Activated naive CD8-positive, alpha-beta T cell treated with anti-CD3 and anti-CD28 coated beads, Interleukin-2, amount 50 U/mL, for 24 hours (primary cell): Measurements from ENCODE around the gene OAS3.
A peak's percentile ranks its signal among the peaks of the same experiment; 100 is the strongest.
"Not testable (repeated sequence)": the region's sequence is repeated elsewhere in the genome, so short reads cannot be mapped to it uniquely, and the experiment has no call there.

Experiments
- ATAC-seq: fragments of 150-1000 bp; cut with Tn5 transposase; one replicate; pipeline ENCODE4 v1.10.0; 2021
- DNase-seq: peaks from one replicate; pipeline ENCODE4 v3.0.0; 2021
- H3K27ac Mint-ChIP-seq: one replicate; pipeline ENCODE4 v1.8.0; 2021; ENCODE audit warnings: mild to moderate bottlenecking, mixed read lengths
- H3K27me3 Mint-ChIP-seq: one replicate; pipeline ENCODE4 v1.8.0; 2021; ENCODE audit warnings: mixed read lengths
- H3K36me3 Mint-ChIP-seq: one replicate; pipeline ENCODE4 v1.8.0; 2021; ENCODE audit warnings: low read depth, mixed read lengths
- H3K4me1 Mint-ChIP-seq: one replicate; pipeline ENCODE4 v1.8.0; 2021; ENCODE audit warnings: mixed read lengths
- H3K4me3 Mint-ChIP-seq: one replicate; pipeline ENCODE4 v1.8.0; 2021; ENCODE audit warnings: mild to moderate bottlenecking, moderate library complexity, mixed read lengths
- H3K9me3 Mint-ChIP-seq: one replicate; pipeline ENCODE4 v1.8.0; 2021; ENCODE audit warnings: mixed read lengths

The OAS3 gene

GRCh38 chr12:112909693-112910092, 28.6 kb upstream of the OAS3 start:
- H3K27me3 Mint-ChIP-seq: no peaks in the 10 kb centered on the region
- H3K36me3 Mint-ChIP-seq: peaks cover 43% of the 10 kb centered on the region
- H3K27ac Mint-ChIP-seq: peak overlapping the region; percentile 28
- peak overlapping the region; percentile 90 for H3K4me3 Mint-ChIP-seq
- peaks cover 52% of the 10 kb centered on the region for H3K4me1 Mint-ChIP-seq
- DNase-seq: no peak
- no peak for ATAC-seq
- H3K9me3 Mint-ChIP-seq: peaks cover 15% of the 10 kb centered on the region

GRCh38 chr12:112913038-112913688, 25.1 kb upstream of the OAS3 start:
- peaks cover 53% of the 10 kb centered on the region for H3K36me3 Mint-ChIP-seq
- H3K27me3 Mint-ChIP-seq: no peaks in the 10 kb centered on the region
- no peak overlapping the region for H3K27ac Mint-ChIP-seq
- H3K4me1 Mint-ChIP-seq: peaks cover 31% of the 10 kb centered on the region
- no peak for ATAC-seq
- peaks cover 15% of the 10 kb centered on the region for H3K9me3 Mint-ChIP-seq
- no peak overlapping the region for H3K4me3 Mint-ChIP-seq
- DNase-seq: no peak

GRCh38 chr12:112913888-112914287, 24.4 kb upstream of the OAS3 start:
- not testable (repeated sequence) for H3K27ac Mint-ChIP-seq, DNase-seq
- peaks cover 23% of the 10 kb centered on the region for H3K4me1 Mint-ChIP-seq

GRCh38 chr12:112916270-112916669, 22.0 kb upstream of the OAS3 start:
- Mint-ChIP-seq H3K36me3 (peaks cover 49% of the 10 kb centered on the region), H3K27me3 (no peaks in the 10 kb centered on the region), H3K4me3 (no peak overlapping the region), H3K27ac (no peak overlapping the region), H3K4me1 (peaks cover 6% of the 10 kb centered on the region), H3K9me3 (peaks cover 15% of the 10 kb centered on the region)
- no peak for DNase-seq
- ATAC-seq: no peak

More at GRCh38 chr12:112913888-112914287, 24.4 kb upstream of the OAS3 start:
- H3K27me3 Mint-ChIP-seq, H3K4me3 Mint-ChIP-seq, ATAC-seq: not testable (repeated sequence)
- H3K9me3 Mint-ChIP-seq: peaks cover 15% of the 10 kb centered on the region
- peaks cover 55% of the 10 kb centered on the region for H3K36me3 Mint-ChIP-seq

- Mint-ChIP-seq H3K4me3 (no peak overlapping the region), H3K27me3 (no peaks in the 10 kb centered on the region), H3K36me3 (peaks cover 25% of the 10 kb centered on the region), H3K9me3 (peaks cover 3% of the 10 kb centered on the region), H3K4me1 (peaks cover 6% of the 10 kb centered on the region), H3K27ac (no peak overlapping the region)
- DNase-seq: no peak
- ATAC-seq: no peak
Observed at GRCh38 chr12:112919121-112919520, 19.2 kb upstream of the OAS3 start.

GRCh38 chr12:112924986-112925385, 13.3 kb upstream of the OAS3 start:
- DNase-seq (no peak), ATAC-seq (no peak)
- Mint-ChIP-seq H3K9me3 (no peaks in the 10 kb centered on the region), H3K4me3 (no peak overlapping the region), H3K27ac (no peak overlapping the region), H3K36me3 (peaks cover 1% of the 10 kb centered on the region), H3K27me3 (no peaks in the 10 kb centered on the region), H3K4me1 (peaks cover 3% of the 10 kb centered on the region)

GRCh38 chr12:112926416-112927033, 11.7 kb upstream of the OAS3 start:
- not testable (repeated sequence) for H3K4me3 Mint-ChIP-seq, H3K9me3 Mint-ChIP-seq, H3K27me3 Mint-ChIP-seq, H3K27ac Mint-ChIP-seq, ATAC-seq, H3K4me1 Mint-ChIP-seq, DNase-seq, H3K36me3 Mint-ChIP-seq

- ATAC-seq: no peak
- no peaks in the 10 kb centered on the region for H3K27me3 Mint-ChIP-seq
- no peaks in the 10 kb centered on the region for H3K36me3 Mint-ChIP-seq
Observed at GRCh38 chr12:112927475-112927874, 10.8 kb upstream of the OAS3 start.

GRCh38 chr12:112927925-112928324, 10.3 kb upstream of the OAS3 start:
- ATAC-seq: no peak
- Mint-ChIP-seq H3K4me1 (peaks cover 3% of the 10 kb centered on the region), H3K36me3 (no peaks in the 10 kb centered on the region)

More at GRCh38 chr12:112927475-112927874, 10.8 kb upstream of the OAS3 start:
- Mint-ChIP-seq H3K9me3 (no peaks in the 10 kb centered on the region), H3K4me1 (peaks cover 3% of the 10 kb centered on the region), H3K27ac (no peak overlapping the region), H3K4me3 (no peak overlapping the region)
- no peak for DNase-seq

GRCh38 chr12:112928978-112929377, 9.3 kb upstream of the OAS3 start:
- no peaks in the 10 kb centered on the region for H3K9me3 Mint-ChIP-seq
- no peak overlapping the region for H3K27ac Mint-ChIP-seq
- H3K4me1 Mint-ChIP-seq: peaks cover 3% of the 10 kb centered on the region
- no peaks in the 10 kb centered on the region for H3K27me3 Mint-ChIP-seq
- no peak overlapping the region for H3K4me3 Mint-ChIP-seq
- DNase-seq (no peak), ATAC-seq (no peak)
- H3K36me3 Mint-ChIP-seq: no peaks in the 10 kb centered on the region

More at GRCh38 chr12:112927925-112928324, 10.3 kb upstream of the OAS3 start:
- Mint-ChIP-seq H3K27me3 (no peaks in the 10 kb centered on the region), H3K9me3 (no peaks in the 10 kb centered on the region), H3K4me3 (no peak overlapping the region), H3K27ac (no peak overlapping the region)
- DNase-seq: no peak

- Mint-ChIP-seq H3K9me3 (no peaks in the 10 kb centered on the region), H3K4me1 (peaks cover 6% of the 10 kb centered on the region), H3K36me3 (no peaks in the 10 kb centered on the region), H3K27me3 (no peaks in the 10 kb centered on the region), H3K27ac (no peak overlapping the region), H3K4me3 (no peak overlapping the region)
- DNase-seq (no peak), ATAC-seq (no peak)
Observed at GRCh38 chr12:112929715-112930114, 8.6 kb upstream of the OAS3 start.

GRCh38 chr12:112930350-112930749, 7.9 kb upstream of the OAS3 start:
- H3K4me3 Mint-ChIP-seq: no peak overlapping the region
- DNase-seq: no peak
- no peaks in the 10 kb centered on the region for H3K27me3 Mint-ChIP-seq
- no peak overlapping the region for H3K27ac Mint-ChIP-seq
- no peaks in the 10 kb centered on the region for H3K36me3 Mint-ChIP-seq
- no peaks in the 10 kb centered on the region for H3K9me3 Mint-ChIP-seq
- H3K4me1 Mint-ChIP-seq: peaks cover 8% of the 10 kb centered on the region
- ATAC-seq: no peak

GRCh38 chr12:112932485-112933128, 5.7 kb upstream of the OAS3 start:
- DNase-seq: no peak
- Mint-ChIP-seq H3K9me3 (no peaks in the 10 kb centered on the region), H3K27me3 (no peaks in the 10 kb centered on the region), H3K27ac (no peak overlapping the region), H3K36me3 (no peaks in the 10 kb centered on the region), H3K4me1 (peaks cover 9% of the 10 kb centered on the region), H3K4me3 (no peak overlapping the region)
- ATAC-seq: no peak

GRCh38 chr12:112933129-112933505, 5.2 kb upstream of the OAS3 start:
- no peaks in the 10 kb centered on the region for H3K27me3 Mint-ChIP-seq
- peaks cover 14% of the 10 kb centered on the region for H3K4me1 Mint-ChIP-seq
- no peaks in the 10 kb centered on the region for H3K9me3 Mint-ChIP-seq
- H3K27ac Mint-ChIP-seq: no peak overlapping the region
- DNase-seq: no peak
- no peak for ATAC-seq
- H3K4me3 Mint-ChIP-seq: no peak overlapping the region
- H3K36me3 Mint-ChIP-seq: no peaks in the 10 kb centered on the region

- Mint-ChIP-seq H3K27me3 (no peaks in the 10 kb centered on the region), H3K4me1 (peaks cover 33% of the 10 kb centered on the region), H3K27ac (no peak overlapping the region), H3K4me3 (no peak overlapping the region), H3K9me3 (no peaks in the 10 kb centered on the region), H3K36me3 (no peaks in the 10 kb centered on the region)
- DNase-seq: no peak
- no peak for ATAC-seq
Observed at GRCh38 chr12:112936264-112936663, 2.0 kb upstream of the OAS3 start.
